OCI-M2 (cell line): ENCODE measurements around the gene NOL4L.
"Not testable (repeated sequence)": the region's sequence is repeated elsewhere in the genome, so short reads cannot be mapped to it uniquely, and the experiment has no call there.

ENCODE experiments used
- DNase-seq: peaks from one replicate; lab custom pipeline; 2025; ENCODE audit not compliant: unreplicated experiment; lab: John Stamatoyannopoulos, UW

Gene NOL4L

GRCh38 chr20:32578062-32578461, 7.1 kb downstream of the NOL4L start:
- DNase-seq: not testable (repeated sequence)

GRCh38 chr20:32577657-32578056, 7.5 kb downstream of the NOL4L start:
- DNase-seq: no peak

GRCh38 chr20:32577023-32577422, 8.1 kb downstream of the NOL4L start:
- no peak for DNase-seq

GRCh38 chr20:32576560-32576959, 8.6 kb downstream of the NOL4L start:
- DNase-seq: no peak

- DNase-seq: no peak
Observed at GRCh38 chr20:32575805-32576204, 9.3 kb downstream of the NOL4L start.

- no peak for DNase-seq
Observed at GRCh38 chr20:32575227-32575581, 9.9 kb downstream of the NOL4L start.

GRCh38 chr20:32574296-32575226, 10.6 kb downstream of the NOL4L start:
- no peak for DNase-seq

- DNase-seq: no peak
Observed at GRCh38 chr20:32573167-32573851, 11.8 kb downstream of the NOL4L start.

- DNase-seq: no peak
Observed at GRCh38 chr20:32572271-32572968, 12.7 kb downstream of the NOL4L start.

GRCh38 chr20:32571566-32571965, 13.6 kb downstream of the NOL4L start:
- no peak for DNase-seq

- no peak for DNase-seq
Observed at GRCh38 chr20:32570401-32571190, 14.5 kb downstream of the NOL4L start.

GRCh38 chr20:32569380-32570305, 15.5 kb downstream of the NOL4L start:
- no peak for DNase-seq

GRCh38 chr20:32569018-32569379, 16.1 kb downstream of the NOL4L start:
- DNase-seq: no peak

- DNase-seq: no peak
Observed at GRCh38 chr20:32567384-32568178, 17.6 kb downstream of the NOL4L start.

- DNase-seq: no peak
Observed at GRCh38 chr20:32566379-32567374, 18.5 kb downstream of the NOL4L start.

- no peak for DNase-seq
Observed at GRCh38 chr20:32565735-32566032, 19.4 kb downstream of the NOL4L start.

GRCh38 chr20:32564921-32565734, 20.0 kb downstream of the NOL4L start:
- no peak for DNase-seq
